ENCODE results near the gene GRIN2A.

DNA sequence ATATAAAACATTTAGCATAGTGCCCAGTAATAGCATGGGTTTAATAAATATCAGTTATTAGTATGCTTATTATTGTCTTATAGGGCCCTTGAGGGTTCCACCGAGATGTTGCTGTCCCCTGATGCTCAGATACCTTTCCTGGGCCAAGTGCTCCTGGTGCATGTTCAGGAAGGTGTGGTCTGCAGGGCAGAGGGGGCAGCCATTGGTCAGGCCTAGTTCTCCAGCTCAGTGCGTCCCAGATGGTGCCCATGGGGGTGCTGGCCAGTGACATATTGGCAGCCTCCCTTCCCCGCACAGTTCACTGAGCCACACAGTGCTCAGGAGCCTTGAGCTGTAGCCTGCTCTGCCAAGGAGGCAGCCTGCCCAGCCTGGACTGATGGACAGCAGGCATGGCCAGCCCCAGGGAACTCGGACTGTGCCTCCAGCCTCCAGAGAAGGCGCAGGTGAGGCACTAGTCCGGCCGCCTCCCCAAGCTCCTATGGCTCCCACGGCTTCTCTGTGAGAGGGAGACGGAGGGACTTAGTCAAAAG is 7.7 kb upstream of the GRIN2A start:
- TF ChIP-seq ZNF274 (IDR thresholded peaks at IDR 0.05; ENCODE audit: low read depth, low read length) (no peak), SUZ12 (IDR thresholded peaks at IDR 0.05; ENCODE audit: extremely low read depth, insufficient read depth, insufficient read length) (no peak), YY1 (IDR thresholded peaks at IDR 0.05; ENCODE audit: insufficient read depth, insufficient read length) (no peak)

Measured in NT2/D1 (cell line).